ENCODE results near the gene CDK2. TPM values are rescaled to one million over a fixed set of nuclear protein-coding genes. Genes with fewer than 3 reads are reported as not detected.

Gene CDK2
- total and polyA plus RNA-seq, 9 of the 15 experiments (the other 6 are each of a cell fraction or from before 2014, with no cell fraction given) = 17.4 to 213 (median 109) TPM

DNA sequence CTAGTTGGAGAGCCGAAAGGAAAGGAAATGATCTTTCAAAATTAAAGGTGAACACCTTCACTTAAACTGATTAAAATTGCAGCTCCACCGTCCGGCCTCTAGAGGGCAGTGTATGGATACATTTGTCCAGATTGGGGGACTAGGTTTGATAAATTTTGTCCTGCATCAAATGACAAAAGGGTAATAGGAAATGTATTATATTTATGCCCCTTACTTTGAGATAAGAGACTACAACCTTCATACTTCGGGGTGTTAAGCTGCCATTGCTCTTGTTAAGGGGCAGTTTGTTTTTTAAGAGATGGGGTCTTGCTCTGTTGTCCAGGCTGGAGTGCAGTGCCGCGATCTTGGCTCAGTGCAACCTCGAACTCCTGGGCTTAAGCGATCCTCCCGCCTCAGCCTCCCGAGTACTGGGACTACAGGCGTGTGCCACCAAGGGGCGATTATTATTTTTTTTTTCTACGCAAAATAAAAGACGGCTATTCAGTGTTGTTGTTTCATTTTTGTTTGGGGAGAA is 29.6 kb downstream of the CDK2 start (continued):
- TF ChIP-seq, protein P1, sequence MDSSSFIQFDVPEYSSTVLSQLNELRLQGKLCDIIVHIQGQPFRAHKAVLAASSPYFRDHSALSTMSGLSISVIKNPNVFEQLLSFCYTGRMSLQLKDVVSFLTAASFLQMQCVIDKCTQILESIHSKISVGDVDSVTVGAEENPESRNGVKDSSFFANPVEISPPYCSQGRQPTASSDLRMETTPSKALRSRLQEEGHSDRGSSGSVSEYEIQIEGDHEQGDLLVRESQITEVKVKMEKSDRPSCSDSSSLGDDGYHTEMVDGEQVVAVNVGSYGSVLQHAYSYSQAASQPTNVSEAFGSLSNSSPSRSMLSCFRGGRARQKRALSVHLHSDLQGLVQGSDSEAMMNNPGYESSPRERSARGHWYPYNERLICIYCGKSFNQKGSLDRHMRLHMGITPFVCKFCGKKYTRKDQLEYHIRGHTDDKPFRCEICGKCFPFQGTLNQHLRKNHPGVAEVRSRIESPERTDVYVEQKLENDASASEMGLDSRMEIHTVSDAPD (CRISPR knock-in tag; IDR thresholded peaks at IDR 0.05) = no peak
- TF ChIP-seq TARDBP (IDR thresholded peaks at IDR 0.05) (no peak), BCOR (IDR thresholded peaks at IDR 0.05) (peak; percentile 98), POLR3G (IDR thresholded peaks at IDR 0.05; ENCODE audit: extremely low read depth, insufficient read length, insufficient replicate concordance) (no peak), PRPF4 (IDR thresholded peaks at IDR 0.05; ENCODE audit: insufficient read depth, low read depth, low read length, poor library complexity, severe bottlenecking) (no peak), COPS2 (conservative IDR thresholded peaks at IDR 0.05) (no peak), CREB1 (IDR thresholded peaks at IDR 0.05) (no peak), CREB1 (CRISPR knock-in tag; IDR thresholded peaks at IDR 0.05) (no peak), POLR2B (IDR thresholded peaks at IDR 0.05; ENCODE audit: low read depth, partially characterized antibody) (peak; percentile 3), LARP7 (IDR thresholded peaks at IDR 0.05) (no peak; the same call in 1 of the 2 replicates), KHSRP (IDR thresholded peaks at IDR 0.05) (no peak), HMG20B (CRISPR knock-in tag; IDR thresholded peaks at IDR 0.05) (no peak), KAT7 (CRISPR knock-in tag; IDR thresholded peaks at IDR 0.05; ENCODE audit: borderline replicate concordance) (0 out of 2 replicates have a peak, but pooled peaks have one; percentile 56), NFIX (CRISPR knock-in tag; IDR thresholded peaks at IDR 0.05; ENCODE audit: low read depth) (no peak)
- TF ChIP-seq, protein P2, sequence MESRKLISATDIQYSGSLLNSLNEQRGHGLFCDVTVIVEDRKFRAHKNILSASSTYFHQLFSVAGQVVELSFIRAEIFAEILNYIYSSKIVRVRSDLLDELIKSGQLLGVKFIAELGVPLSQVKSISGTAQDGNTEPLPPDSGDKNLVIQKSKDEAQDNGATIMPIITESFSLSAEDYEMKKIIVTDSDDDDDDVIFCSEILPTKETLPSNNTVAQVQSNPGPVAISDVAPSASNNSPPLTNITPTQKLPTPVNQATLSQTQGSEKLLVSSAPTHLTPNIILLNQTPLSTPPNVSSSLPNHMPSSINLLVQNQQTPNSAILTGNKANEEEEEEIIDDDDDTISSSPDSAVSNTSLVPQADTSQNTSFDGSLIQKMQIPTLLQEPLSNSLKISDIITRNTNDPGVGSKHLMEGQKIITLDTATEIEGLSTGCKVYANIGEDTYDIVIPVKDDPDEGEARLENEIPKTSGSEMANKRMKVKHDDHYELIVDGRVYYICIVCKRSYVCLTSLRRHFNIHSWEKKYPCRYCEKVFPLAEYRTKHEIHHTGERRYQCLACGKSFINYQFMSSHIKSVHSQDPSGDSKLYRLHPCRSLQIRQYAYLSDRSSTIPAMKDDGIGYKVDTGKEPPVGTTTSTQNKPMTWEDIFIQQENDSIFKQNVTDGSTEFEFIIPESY (CRISPR knock-in tag; IDR thresholded peaks at IDR 0.05) = no peak; the same call in 1 of the 2 replicates
- TF ChIP-seq, protein P3, sequence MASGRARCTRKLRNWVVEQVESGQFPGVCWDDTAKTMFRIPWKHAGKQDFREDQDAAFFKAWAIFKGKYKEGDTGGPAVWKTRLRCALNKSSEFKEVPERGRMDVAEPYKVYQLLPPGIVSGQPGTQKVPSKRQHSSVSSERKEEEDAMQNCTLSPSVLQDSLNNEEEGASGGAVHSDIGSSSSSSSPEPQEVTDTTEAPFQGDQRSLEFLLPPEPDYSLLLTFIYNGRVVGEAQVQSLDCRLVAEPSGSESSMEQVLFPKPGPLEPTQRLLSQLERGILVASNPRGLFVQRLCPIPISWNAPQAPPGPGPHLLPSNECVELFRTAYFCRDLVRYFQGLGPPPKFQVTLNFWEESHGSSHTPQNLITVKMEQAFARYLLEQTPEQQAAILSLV (tag; IDR thresholded peaks at IDR 0.05) = no peak
- TF ChIP-seq, protein P4, sequence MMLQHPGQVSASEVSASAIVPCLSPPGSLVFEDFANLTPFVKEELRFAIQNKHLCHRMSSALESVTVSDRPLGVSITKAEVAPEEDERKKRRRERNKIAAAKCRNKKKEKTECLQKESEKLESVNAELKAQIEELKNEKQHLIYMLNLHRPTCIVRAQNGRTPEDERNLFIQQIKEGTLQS (IDR thresholded peaks at IDR 0.05) = no peak
- TF ChIP-seq, protein P4 (CRISPR knock-in tag; conservative IDR thresholded peaks at IDR 0.05) = no peak; the same call in 1 of the 2 replicates
- TF ChIP-seq, protein P5, sequence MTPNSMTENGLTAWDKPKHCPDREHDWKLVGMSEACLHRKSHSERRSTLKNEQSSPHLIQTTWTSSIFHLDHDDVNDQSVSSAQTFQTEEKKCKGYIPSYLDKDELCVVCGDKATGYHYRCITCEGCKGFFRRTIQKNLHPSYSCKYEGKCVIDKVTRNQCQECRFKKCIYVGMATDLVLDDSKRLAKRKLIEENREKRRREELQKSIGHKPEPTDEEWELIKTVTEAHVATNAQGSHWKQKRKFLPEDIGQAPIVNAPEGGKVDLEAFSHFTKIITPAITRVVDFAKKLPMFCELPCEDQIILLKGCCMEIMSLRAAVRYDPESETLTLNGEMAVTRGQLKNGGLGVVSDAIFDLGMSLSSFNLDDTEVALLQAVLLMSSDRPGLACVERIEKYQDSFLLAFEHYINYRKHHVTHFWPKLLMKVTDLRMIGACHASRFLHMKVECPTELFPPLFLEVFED (CRISPR knock-in tag; conservative IDR thresholded peaks at IDR 0.05) = no peak
- TF ChIP-seq, protein P6, sequence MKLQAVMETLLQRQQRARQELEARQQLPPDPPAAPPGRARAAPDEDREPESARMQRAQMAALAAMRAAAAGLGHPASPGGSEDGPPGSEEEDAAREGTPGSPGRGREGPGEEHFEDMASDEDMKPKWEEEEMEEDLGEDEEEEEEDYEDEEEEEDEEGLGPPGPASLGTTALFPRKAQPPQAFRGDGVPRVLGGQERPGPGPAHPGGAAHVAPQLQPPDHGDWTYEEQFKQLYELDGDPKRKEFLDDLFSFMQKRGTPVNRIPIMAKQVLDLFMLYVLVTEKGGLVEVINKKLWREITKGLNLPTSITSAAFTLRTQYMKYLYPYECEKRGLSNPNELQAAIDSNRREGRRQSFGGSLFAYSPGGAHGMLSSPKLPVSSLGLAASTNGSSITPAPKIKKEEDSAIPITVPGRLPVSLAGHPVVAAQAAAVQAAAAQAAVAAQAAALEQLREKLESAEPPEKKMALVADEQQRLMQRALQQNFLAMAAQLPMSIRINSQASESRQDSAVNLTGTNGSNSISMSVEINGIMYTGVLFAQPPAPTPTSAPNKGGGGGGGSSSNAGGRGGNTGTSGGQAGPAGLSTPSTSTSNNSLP (IDR thresholded peaks at IDR 0.05; ENCODE audit: borderline replicate concordance, low read depth, low read length) = peak; percentile 77; the same call in 1 of the 2 replicates
